ENCODE data around the gene SDK2.

- TF ChIP-seq CTCF (IDR thresholded peaks at IDR 0.05), result no peak
- no peak for TF ChIP-seq EP300 (IDR thresholded peaks at IDR 0.05)
- TF ChIP-seq POLR2AphosphoS5 (IDR thresholded peaks at IDR 0.05), result no peak
Observed at GRCh38 chr17:73491648-73492047, 152.6 kb downstream of the SDK2 start.
